ENCODE measurements around the gene ATMIN.

GRCh38 chr16:81070979-81071378 is 35.3 kb downstream of the ATMIN start:
- TF ChIP-seq, protein P1, sequence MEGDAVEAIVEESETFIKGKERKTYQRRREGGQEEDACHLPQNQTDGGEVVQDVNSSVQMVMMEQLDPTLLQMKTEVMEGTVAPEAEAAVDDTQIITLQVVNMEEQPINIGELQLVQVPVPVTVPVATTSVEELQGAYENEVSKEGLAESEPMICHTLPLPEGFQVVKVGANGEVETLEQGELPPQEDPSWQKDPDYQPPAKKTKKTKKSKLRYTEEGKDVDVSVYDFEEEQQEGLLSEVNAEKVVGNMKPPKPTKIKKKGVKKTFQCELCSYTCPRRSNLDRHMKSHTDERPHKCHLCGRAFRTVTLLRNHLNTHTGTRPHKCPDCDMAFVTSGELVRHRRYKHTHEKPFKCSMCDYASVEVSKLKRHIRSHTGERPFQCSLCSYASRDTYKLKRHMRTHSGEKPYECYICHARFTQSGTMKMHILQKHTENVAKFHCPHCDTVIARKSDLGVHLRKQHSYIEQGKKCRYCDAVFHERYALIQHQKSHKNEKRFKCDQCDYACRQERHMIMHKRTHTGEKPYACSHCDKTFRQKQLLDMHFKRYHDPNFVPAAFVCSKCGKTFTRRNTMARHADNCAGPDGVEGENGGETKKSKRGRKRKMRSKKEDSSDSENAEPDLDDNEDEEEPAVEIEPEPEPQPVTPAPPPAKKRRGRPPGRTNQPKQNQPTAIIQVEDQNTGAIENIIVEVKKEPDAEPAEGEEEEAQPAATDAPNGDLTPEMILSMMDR (IDR thresholded peaks at IDR 0.05) = no peak
- TF ChIP-seq EP300 (IDR thresholded peaks at IDR 0.05) (no peak), POLR2A (IDR thresholded peaks at IDR 0.05) (no peak)
